GM10266 (cell line): Measurements from ENCODE around the gene BAK1.

Source experiments
- DNase-seq: peaks from one replicate; pipeline ENCODE4 v3.0.0; 2012; ENCODE audit errors: extremely low spot score
- CTCF ChIP-seq: IDR thresholded peaks from 2 replicates; pipeline ENCODE4 v1.5.1; 2012; ENCODE audit warnings: mild to moderate bottlenecking, low read depth; ENCODE audit not compliant: control insufficient read depth, insufficient read depth; ENCODE audit errors: missing control alignments

The BAK1 gene

GRCh38 chr6:33579828-33580714, at the start of gene BAK1:
TSS of gene BAK1 (minus strand) at chr6:33580276. CDS start at chr6:33577604, 2,672 bp downstream.
- TF ChIP-seq CTCF = peak; percentile 71
- DNase-seq = peak; percentile 89

DNA sequence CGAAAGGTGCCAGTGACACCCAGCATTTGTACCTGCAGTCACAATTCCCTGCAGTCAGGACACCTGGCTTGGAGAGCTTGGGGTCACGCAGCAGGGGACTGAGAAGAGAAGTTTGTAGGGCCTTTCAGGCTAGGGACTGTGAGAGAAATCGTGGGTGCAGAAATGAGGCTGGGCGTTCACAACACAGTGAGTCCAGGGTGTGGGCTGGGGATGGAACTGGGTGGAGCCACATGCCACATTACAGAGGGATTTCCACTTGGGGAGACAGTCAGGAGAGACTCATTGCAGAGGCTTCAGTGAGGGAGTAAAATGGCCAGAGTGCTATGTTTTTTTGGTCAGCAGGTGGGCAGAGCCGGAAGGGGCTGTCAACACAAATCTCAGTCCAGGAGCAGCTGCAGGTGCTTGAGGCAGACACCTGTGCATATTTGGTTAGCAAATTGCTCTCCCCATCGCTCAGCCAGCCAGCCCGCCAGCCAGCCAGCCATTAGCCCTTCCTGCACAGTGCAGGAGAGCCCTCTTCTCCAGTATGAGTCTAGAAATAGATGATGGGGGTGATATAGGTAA, 48.4 kb upstream of the BAK1 start:
- DNase-seq = no peak

GRCh38 chr6:33627876-33628275, 47.8 kb upstream of the BAK1 start:
- TF ChIP-seq CTCF = no peak
- DNase-seq = no peak

More for the DNA sequence above, 48.4 kb upstream of the BAK1 start:
- no peak for TF ChIP-seq CTCF

DNA sequence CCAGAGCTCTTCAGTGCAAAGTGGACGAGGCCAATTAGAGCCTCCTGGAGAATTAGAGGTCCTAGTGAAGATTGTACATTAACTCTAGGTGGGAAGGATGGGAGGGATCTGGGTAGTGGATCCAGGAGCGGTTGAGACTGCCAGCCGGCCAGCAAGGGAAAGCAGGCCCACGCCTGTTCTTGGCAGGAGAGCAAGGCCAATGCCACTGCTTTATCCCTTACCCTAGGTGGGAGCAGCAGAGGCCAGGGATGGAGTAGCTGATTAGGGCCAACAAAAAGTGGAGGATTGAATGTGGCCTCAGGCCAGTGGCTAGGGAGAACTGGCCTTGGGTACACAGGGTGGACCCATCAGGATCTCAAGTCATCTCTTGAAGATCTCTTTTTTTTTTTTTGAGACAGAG, 44.8 kb upstream of the BAK1 start:
- DNase-seq = no peak
- TF ChIP-seq CTCF = no peak

DNA sequence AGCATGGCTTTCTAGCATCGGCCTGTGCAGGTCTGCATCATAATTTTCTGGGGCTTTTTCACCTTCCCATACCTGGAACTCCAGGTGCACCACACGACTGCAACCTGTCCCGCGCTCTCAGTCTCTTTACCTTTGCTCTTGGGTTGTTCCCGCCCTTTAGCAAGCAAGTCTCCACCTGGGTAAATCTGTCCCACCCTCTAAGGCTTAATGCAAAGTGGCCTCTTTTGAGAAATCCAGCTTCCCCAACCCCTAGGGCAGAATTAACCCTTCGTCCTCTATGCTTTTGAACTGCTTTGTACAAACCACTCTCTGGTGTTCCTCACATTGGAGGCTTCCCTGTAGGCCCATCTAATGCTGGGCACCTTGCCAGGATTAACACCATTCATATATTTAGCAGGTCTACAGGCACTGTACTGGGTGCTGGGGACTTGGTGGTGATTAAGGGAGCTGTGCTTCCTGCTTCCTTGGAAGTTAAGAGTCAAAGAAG, 43.9 kb upstream of the BAK1 start:
- DNase-seq = no peak
- no peak for TF ChIP-seq CTCF

GRCh38 chr6:33622456-33623431, 42.7 kb upstream of the BAK1 start:
- TF ChIP-seq CTCF = no peak

More at GRCh38 chr6:33622456-33623431, 42.7 kb upstream of the BAK1 start:
- DNase-seq = peak; percentile 62
